Measurements from ENCODE around the gene ZSCAN5C. TPM values are rescaled to one million over a fixed set of nuclear protein-coding genes. Genes with fewer than 3 reads are reported as not detected.
"Not testable (repeated sequence)": the region's sequence is repeated elsewhere in the genome, so short reads cannot be mapped to it uniquely, and the experiment has no call there.

The ZSCAN5C gene
- total and polyA plus RNA-seq, 8 donors = not detected

GRCh38 chr19:56170261-56170660, 31.8 kb upstream of the ZSCAN5C start:
- no peak for TF ChIP-seq EP300 (IDR thresholded peaks at IDR 0.05)
- TF ChIP-seq CTCF (IDR thresholded peaks at IDR 0.05) = no peak
- no peak for TF ChIP-seq POLR2AphosphoS5 (IDR thresholded peaks at IDR 0.05)
- TF ChIP-seq POLR2A (IDR thresholded peaks at IDR 0.05) = no peak
- H3K36me3 ChIP-seq = no peaks in the 10 kb centered on the region
- DNase-seq = no peak
- no peak overlapping the region for H3K27ac ChIP-seq
- peaks cover 0 to 7% (median 3%) of the 10 kb centered on the region in 4 donors for H3K4me1 ChIP-seq
- no peaks in the 10 kb centered on the region for H3K9me3 ChIP-seq
- WGBS, 5 donors = 63 to 82% (median 68%) methylated on average over 14 of the region's 14 CpGs
- intact Hi-C loops (cut with DNase I; ENCODE audit: low total_unique reads) = loop anchor here (5.0 kb wide), 1 partner anchor 93 kb away; no protein-coding TSS in a partner anchor
- peaks cover 3 to 24% (median 4%) of the 10 kb centered on the region in 3 donors for H3K27me3 ChIP-seq
- no peak overlapping the region for H3K4me3 ChIP-seq

GRCh38 chr19:56174086-56174485, 28.0 kb upstream of the ZSCAN5C start:
- 9 to 19% (median 11%) methylated on average over 8 to 9 of the region's 9 CpGs for WGBS, 5 donors
- no peak for TF ChIP-seq POLR2A (IDR thresholded peaks at IDR 0.05)
- TF ChIP-seq CTCF (IDR thresholded peaks at IDR 0.05) = no peak
- TF ChIP-seq POLR2AphosphoS5 (IDR thresholded peaks at IDR 0.05) = no peak
- TF ChIP-seq EP300 (IDR thresholded peaks at IDR 0.05) = no peak
- Histone ChIP-seq H3K27me3 (peaks cover 3 to 49% (median 8%) of the 10 kb centered on the region in 3 donors), H3K27ac (no peak overlapping the region), H3K36me3 (no peaks in the 10 kb centered on the region), H3K9me3 (no peaks in the 10 kb centered on the region), H3K4me1 (peaks cover 0 to 7% (median 3%) of the 10 kb centered on the region in 4 donors), H3K4me3 (no peak overlapping the region)
- intact Hi-C loops (cut with DNase I; ENCODE audit: low total_unique reads) = loop anchor here (5.0 kb wide), 1 partner anchor 97 kb away; no protein-coding TSS in a partner anchor
- DNase-seq = no peak

- H3K36me3 ChIP-seq = no peaks in the 10 kb centered on the region
- no peak for DNase-seq
- H3K27me3 ChIP-seq = peaks cover 3 to 49% (median 8%) of the 10 kb centered on the region in 3 donors
- TF ChIP-seq EP300 (IDR thresholded peaks at IDR 0.05) = no peak
- no peak overlapping the region for H3K27ac ChIP-seq
- intact Hi-C loops (cut with DNase I; ENCODE audit: low total_unique reads) = loop anchor here (5.0 kb wide), 1 partner anchor 97 kb away; no protein-coding TSS in a partner anchor
- H3K4me3 ChIP-seq = no peak overlapping the region
- 33 to 48% (median 36%) methylated on average over 11 of the region's 11 CpGs for WGBS, 5 donors
- H3K4me1 ChIP-seq = peaks cover 0 to 7% (median 3%) of the 10 kb centered on the region in 4 donors
- H3K9me3 ChIP-seq = no peaks in the 10 kb centered on the region
These were observed 27.5 kb upstream of the ZSCAN5C start for GRCh38 chr19:56174550-56174949.

GRCh38 chr19:56175861-56176307, 26.2 kb upstream of the ZSCAN5C start, which contains the start of gene GALP:
TSS of gene GALP (plus strand) at chr19:56176008. CDS start at chr19:56177109, 1,101 bp downstream.
- H3K9me3 ChIP-seq; DNase-seq; H3K36me3 ChIP-seq; H3K27ac ChIP-seq; intact Hi-C loops (cut with DNase I; ENCODE audit: low total_unique reads); H3K4me1 ChIP-seq; H3K4me3 ChIP-seq: not testable (repeated sequence)
- peaks cover 3 to 49% (median 8%) of the 10 kb centered on the region in 3 donors for H3K27me3 ChIP-seq
- WGBS, 5 donors = 12 to 52% (median 46%) methylated on average over 5 to 15 of the region's 15 CpGs

- intact Hi-C loops (cut with DNase I; ENCODE audit: low total_unique reads); DNase-seq; H3K4me1 ChIP-seq; H3K4me3 ChIP-seq; H3K36me3 ChIP-seq; H3K27ac ChIP-seq; H3K9me3 ChIP-seq: not testable (repeated sequence)
- H3K27me3 ChIP-seq = peaks cover 3 to 49% (median 8%) of the 10 kb centered on the region in 3 donors
- whole genome bisulfite sequencing, 5 donors = 0 to 82% (median 55%) methylated on average over 1 to 9 of the region's 11 CpGs
These were observed 25.8 kb upstream of the ZSCAN5C start for GRCh38 chr19:56176310-56176709.

GRCh38 chr19:56176881-56177280, 25.2 kb upstream of the ZSCAN5C start:
- no peak overlapping the region for H3K4me3 ChIP-seq
- H3K27me3 ChIP-seq = peaks cover 3 to 53% (median 8%) of the 10 kb centered on the region in 3 donors
- no peaks in the 10 kb centered on the region for H3K9me3 ChIP-seq
- intact Hi-C loops (cut with DNase I; ENCODE audit: low total_unique reads) = no loop called here
- WGBS, 5 donors = 59 to 81% (median 72%) methylated on average over 17 to 18 of the region's 18 CpGs
- H3K27ac ChIP-seq = no peak overlapping the region
- TF ChIP-seq POLR2AphosphoS5 (IDR thresholded peaks at IDR 0.05) (no peak), CTCF (IDR thresholded peaks at IDR 0.05) (no peak)
- H3K36me3 ChIP-seq = no peaks in the 10 kb centered on the region
- DNase-seq = no peak
- peaks cover 0 to 2% (median under 1%) of the 10 kb centered on the region in 4 donors for H3K4me1 ChIP-seq
